Erythroblast (primary cell): ENCODE measurements around the gene DUSP7.

Source experiments
- GATA1 ChIP-seq: IDR thresholded peaks from 2 replicates; pipeline ENCODE4 v1.6.1; 2011; ENCODE audit warnings: low read depth, mild to moderate bottlenecking, control low read depth, low read length, moderate library complexity
- POLR2A ChIP-seq: IDR thresholded peaks from 2 replicates; pipeline ENCODE4 v1.6.1; 2011; ENCODE audit warnings: mild to moderate bottlenecking, low read length

GRCh38 chr3:52018319-52019000 lies 37.9 kb downstream of the DUSP7 start:
- TF ChIP-seq POLR2A (no peak), GATA1 (no peak)
